HepG2 (cell line): Measurements from ENCODE around the gene CCL19. TPM values are rescaled to one million over a fixed set of nuclear protein-coding genes. Genes with fewer than 3 reads are reported as not detected.

Experiments
- ATAC-seq: fragments of 200-7000 bp; cut with Tn5 transposase; 3 replicates; pipeline ENCODE4 v1.9.1; 2020; ENCODE audit warnings: mild to moderate bottlenecking, moderate library complexity
- BruUV-seq: library from RNA; stranded (reverse); fragments of 400-500 nt; replicated peaks from 2 replicates; lab custom pipeline; 2021; lab: Mats Ljungman, UMichigan
- CTCF ChIA-PET: fragments of 300-600 bp; formaldehyde crosslinking; extraction: SDS; loops from one replicate; lab custom pipeline; 2021; ENCODE audit warnings: low total read pairs, inconsistent platforms, low intra/inter-chr PET ratio; lab: Yijun Ruan, JAX
- POLR2A ChIA-PET: fragments of 350-600 bp; sonication (Branson Sonifier 250); formaldehyde crosslinking; loops from one replicate; lab custom pipeline; 2020; ENCODE audit warnings: antibody characterized with exemption, inconsistent platforms; lab: Yijun Ruan, JAX
- DNase-seq: peaks from one replicate; pipeline ENCODE4 v3.0.0-alpha.2; 2015; ENCODE audit warnings: low spot score
- FAIRE-seq: peaks from 3 replicates; lab custom pipeline; 2011; peaks lifted over from hg19 to GRCh38; lab: Jason Lieb, UNC
- H2AFZ ChIP-seq: one replicate; pipeline ENCODE4 v1.6.1; 2011; ENCODE audit warnings: low read length, inconsistent platforms
- H3K27ac ChIP-seq: fragments of 300-600 bp; 3 replicates; pipeline ENCODE4 v1.8.0; 2011; ENCODE audit warnings: mixed run types, mild to moderate bottlenecking, mixed read lengths, low read length, inconsistent platforms; ENCODE audit not compliant: insufficient read depth; ENCODE audit errors: extremely low read length
- H3K27me3 ChIP-seq, 2 experiments: fragments of 200-600 bp in 1 of 2; 2 replicates in 1 of 2; 3 replicates in 1 of 2; pipeline versions ENCODE4 v1.6.0 to v1.8.0; 2011; ENCODE audit warnings: low read length in 2 of 2, mild to moderate bottlenecking in 2 of 2, moderate library complexity in 2 of 2, inconsistent platforms in 1 of 2; ENCODE audit not compliant: insufficient read depth in 2 of 2, control insufficient read depth in 1 of 2
- H3K36me3 ChIP-seq, 2 experiments: fragments of 200-600 bp in 1 of 2; replicated peaks in 1 of 2; 2 replicates in 1 of 2; 3 replicates in 1 of 2; pipeline versions ENCODE4 v1.5.1 to v1.8.0; 2011; ENCODE audit warnings: low read length in 2 of 2, inconsistent platforms in 1 of 2; ENCODE audit not compliant: insufficient read depth in 2 of 2, control insufficient read depth in 1 of 2
- H3K4me1 ChIP-seq: 2 replicates; pipeline ENCODE4 v1.5.1; 2012; ENCODE audit warnings: low read length, inconsistent platforms; ENCODE audit not compliant: insufficient read depth
- H3K4me2 ChIP-seq: 2 replicates; pipeline ENCODE4 v1.6.0; 2011; ENCODE audit warnings: low read depth, low read length, inconsistent platforms
- H3K4me3 ChIP-seq, 3 experiments: fragments of 200-600 bp in 1 of 3; sonication (generic), shearing (Covaris generic) in 1 of 3; replicated peaks in 1 of 3; 2 replicates each; pipeline ENCODE4 v1.5.1; 2011 to 2016; ENCODE audit warnings: low read length in 3 of 3, inconsistent platforms in 2 of 3, low read depth in 2 of 3, mild to moderate bottlenecking in 2 of 3, control low read depth in 1 of 3, mixed read lengths in 1 of 3; ENCODE audit not compliant: insufficient read depth in 1 of 3
- H3K79me2 ChIP-seq: one replicate; pipeline ENCODE4 v1.6.1; 2011; ENCODE audit warnings: low read length, inconsistent platforms; ENCODE audit not compliant: insufficient read depth
- H3K9ac ChIP-seq: 2 replicates; pipeline ENCODE4 v1.6.0; 2011; ENCODE audit warnings: mild to moderate bottlenecking, low read depth, low read length, inconsistent platforms; ENCODE audit not compliant: insufficient read depth
- H3K9me3 ChIP-seq: 2 replicates; pipeline ENCODE4 v1.5.1; 2012; ENCODE audit warnings: mild to moderate bottlenecking, low read length
- H4K20me1 ChIP-seq: 2 replicates; pipeline ENCODE4 v1.6.0; 2011; ENCODE audit warnings: inconsistent platforms, mild to moderate bottlenecking, low read length, moderate library complexity; ENCODE audit not compliant: insufficient read depth
- ARNT2 ChIP-seq: sonication (generic); formaldehyde crosslinking; IDR thresholded peaks from 2 replicates; pipeline ENCODE4 v1.8.0; 2022; ENCODE audit warnings: mild to moderate bottlenecking, low read depth, missing genetic modification reagents, moderate library complexity
- CHCHD3 ChIP-seq: sonication (generic); formaldehyde crosslinking; IDR thresholded peaks from 2 replicates; pipeline ENCODE4 v1.8.0; 2022; ENCODE audit warnings: mild to moderate bottlenecking, missing genetic modification reagents, moderate library complexity
- ETV5 ChIP-seq: IDR thresholded peaks from 2 replicates; pipeline ENCODE4 v1.6.1; 2018; ENCODE audit warnings: missing biosample characterization, missing genetic modification reagents, inconsistent platforms, borderline replicate concordance
- FOXJ3 ChIP-seq: sonication (generic); formaldehyde crosslinking; IDR thresholded peaks from 2 replicates; pipeline ENCODE4 v1.4.0; 2020; ENCODE audit warnings: missing genetic modification reagents, mild to moderate bottlenecking, borderline replicate concordance
- GABPA ChIP-seq, 2 experiments: IDR thresholded peaks; 2 replicates each; pipeline ENCODE4 v1.6.1; 2011 to 2016; ENCODE audit warnings: low read depth in 2 of 2, low read length in 1 of 2, missing biosample characterization in 1 of 2, missing genetic modification characterization in 1 of 2
- IKZF1 ChIP-seq: fragments of 450-650 bp; IDR thresholded peaks from 2 replicates; pipeline ENCODE4 v1.7.1; 2016
- NKX3-1 ChIP-seq: sonication (generic); formaldehyde crosslinking; IDR thresholded peaks from 2 replicates; pipeline ENCODE4 v1.5.0; 2020; ENCODE audit warnings: missing genetic modification reagents
- RBM22 ChIP-seq: fragments of 200-400 bp; formaldehyde crosslinking; optimal IDR thresholded peaks from 2 replicates; pipeline ENCODE3; 2017; ENCODE audit warnings: mild to moderate bottlenecking, low read length, moderate library complexity
- SIX1 ChIP-seq: sonication (generic); formaldehyde crosslinking; IDR thresholded peaks from 2 replicates; pipeline ENCODE4 v1.4.0; 2020; ENCODE audit warnings: missing genetic modification reagents, borderline replicate concordance
- TFDP2 ChIP-seq: sonication (generic); formaldehyde crosslinking; IDR thresholded peaks from 2 replicates; pipeline ENCODE4 v1.4.0; 2020; ENCODE audit warnings: missing genetic modification reagents
- U2AF1 ChIP-seq: fragments of 200-400 bp; formaldehyde crosslinking; optimal IDR thresholded peaks from 2 replicates; pipeline ENCODE3; 2017; ENCODE audit warnings: mild to moderate bottlenecking, low read depth, low read length
- ZBTB7A ChIP-seq: sonication (generic); formaldehyde crosslinking; IDR thresholded peaks from 2 replicates; pipeline ENCODE4 v1.8.0; 2022; ENCODE audit warnings: mild to moderate bottlenecking, missing genetic modification reagents
- ZFAT ChIP-seq: sonication (generic); formaldehyde crosslinking; conservative IDR thresholded peaks from 2 replicates; pipeline ENCODE4 v1.8.1; 2023; ENCODE audit warnings: missing genetic modification reagents, inconsistent platforms
- ZHX2 ChIP-seq, 2 experiments: sonication (generic) in 1 of 2; formaldehyde crosslinking in 1 of 2; IDR thresholded peaks; 2 replicates each; pipeline versions ENCODE4 v1.6.1 to v1.9.0; 2014 to 2022; ENCODE audit warnings: antibody characterized with exemption in 1 of 2, borderline replicate concordance in 1 of 2, inconsistent platforms in 1 of 2, low read depth in 1 of 2, missing genetic modification reagents in 1 of 2
- ZMYM3 ChIP-seq: sonication (generic); formaldehyde crosslinking; IDR thresholded peaks from 2 replicates; pipeline ENCODE4 v1.5.1; 2020; ENCODE audit warnings: mild to moderate bottlenecking, missing genetic modification reagents
- ZNF704 ChIP-seq: sonication (generic); formaldehyde crosslinking; IDR thresholded peaks from 2 replicates; pipeline ENCODE4 v1.8.1; 2023; ENCODE audit warnings: mild to moderate bottlenecking, inconsistent platforms, moderate library complexity, missing genetic modification reagents, borderline replicate concordance
- WGBS: methylation state at CpG from one replicate; pipeline ENCODE4 v1.1.6; 2017; ENCODE audit warnings: low lambda C conversion rate; 5-methylcytosine and 5-hydroxymethylcytosine counted together
- in situ Hi-C: cut with HindIII; loops from 2 replicates; pipeline ENCODE4 v1.10.0; 2017; ENCODE audit warnings: low pct_unique_long_range_greater_than_20kb; ENCODE audit not compliant: extremely low pct_ligation_motif_present
- intact Hi-C: fragments of 100-400 bp; cut with micrococcal nuclease; formaldehyde crosslinking; loops from one replicate; pipeline ENCODE4 v1.10.0; 2022; ENCODE audit not compliant: unreplicated experiment
- polyA plus RNA-seq, 8 experiments: library from polyadenylated mRNA; depleted of rRNA in 3 of 8; stranded (reverse) in 7 of 8; unstranded in 1 of 8; fragments of >200 nt; fragmentation: Illumina TruSeq in 4 of 8; extraction: Trizol in 4 of 8; gene quantifications; 2 replicates each; pipeline versions ENCODE4 v1.2.1 to v1.2.3, GENCODE V29; 2011 to 2016; ENCODE audit warnings: low read depth in 4 of 8, missing spikeins in 1 of 8, mixed read lengths in 1 of 8; ENCODE audit not compliant: insufficient read depth in 1 of 8
- total RNA-seq, 5 experiments: library from RNA; depleted of rRNA; stranded (reverse); fragments of >200 nt; fragmentation: Illumina TruSeq; extraction: Trizol; gene quantifications; 2 replicates each; pipeline ENCODE4 v1.2.3, GENCODE V29; 2016; ENCODE audit warnings: low read depth in 1 of 5

The CCL19 gene
- total and polyA plus RNA-seq, 2 of the 13 experiments (the other 11 are each of a cell fraction or from before 2014, with no cell fraction given), result not detected

GRCh38 chr9:34654323-34655051 is 36.6 kb downstream of the CCL19 start:
- DNase-seq (no peak), ATAC-seq (no peak), FAIRE-seq (no peak)
- H4K20me1 ChIP-seq, result no peaks in the 10 kb centered on the region
- H3K79me2 ChIP-seq, result no peaks in the 10 kb centered on the region
- no peak overlapping the region for H3K27ac ChIP-seq
- in situ Hi-C loops, result no loop called here
- H3K9ac ChIP-seq, result no peak overlapping the region
- no peaks in the 10 kb centered on the region; a peak in 3 of 5 replicates for H3K27me3 ChIP-seq
- no peaks in the 10 kb centered on the region for H3K9me3 ChIP-seq
- no peak overlapping the region for H3K4me3 ChIP-seq
- intact Hi-C loops, result no loop called here
- CTCF ChIA-PET, result no interaction called here
- WGBS, result 68% methylated on average over 11 of the region's 11 CpGs
- H3K36me3 ChIP-seq, result peaks cover 0 to 4% of the 10 kb centered on the region in 2 experiments; a peak in 3 of 5 replicates
- H2AFZ ChIP-seq, result no peak overlapping the region
- no peak overlapping the region for H3K4me2 ChIP-seq
- POLR2A ChIA-PET, result interaction anchor here (1.0 to 2.3 kb wide), 2 partner anchors 9 to 17 kb away, joined by 5 to 14 read pairs; partner anchors contain the start of genes GALT and SIGMAR1
- H3K4me1 ChIP-seq, result peaks cover 39% of the 10 kb centered on the region
- no TSS peak for BruUV-seq
- TF ChIP-seq ETV5 (CRISPR knock-in tag), result no peak
- no peak for TF ChIP-seq ZHX2 (IDR thresholded peaks at IDR 0.05; ENCODE audit: low read depth)
- no peak for TF ChIP-seq ZHX2 (CRISPR knock-in tag; IDR thresholded peaks at IDR 0.05; ENCODE audit: borderline replicate concordance)
- no peak for TF ChIP-seq ZNF704 (CRISPR knock-in tag)
- TF ChIP-seq SIX1, result no peak
- no peak for TF ChIP-seq NKX3-1 (CRISPR knock-in tag)
- no peak for TF ChIP-seq IKZF1
- TF ChIP-seq ZMYM3 (CRISPR knock-in tag), result no peak
- no peak for TF ChIP-seq TFDP2
- no peak for TF ChIP-seq FOXJ3 (CRISPR knock-in tag)
- TF ChIP-seq ZFAT (CRISPR knock-in tag), result no peak
- TF ChIP-seq GABPA (IDR thresholded peaks at IDR 0.05; ENCODE audit: low read depth, low read length), result no peak
- TF ChIP-seq GABPA (CRISPR knock-in tag; IDR thresholded peaks at IDR 0.05; ENCODE audit: low read depth), result no peak
- no peak for TF ChIP-seq RBM22
- no peak for TF ChIP-seq CHCHD3 (CRISPR knock-in tag)
- TF ChIP-seq U2AF1, result no peak
- TF ChIP-seq ARNT2 (CRISPR knock-in tag), result no peak
- no peak for TF ChIP-seq ZBTB7A (CRISPR knock-in tag)
